ENCODE data around the gene ADD1. TPM values are rescaled to one million over a fixed set of nuclear protein-coding genes. Genes with fewer than 3 reads are reported as not detected.

ADD1 gene
- total RNA-seq, 1 experiment from 2014 or later = 163 TPM

DNA sequence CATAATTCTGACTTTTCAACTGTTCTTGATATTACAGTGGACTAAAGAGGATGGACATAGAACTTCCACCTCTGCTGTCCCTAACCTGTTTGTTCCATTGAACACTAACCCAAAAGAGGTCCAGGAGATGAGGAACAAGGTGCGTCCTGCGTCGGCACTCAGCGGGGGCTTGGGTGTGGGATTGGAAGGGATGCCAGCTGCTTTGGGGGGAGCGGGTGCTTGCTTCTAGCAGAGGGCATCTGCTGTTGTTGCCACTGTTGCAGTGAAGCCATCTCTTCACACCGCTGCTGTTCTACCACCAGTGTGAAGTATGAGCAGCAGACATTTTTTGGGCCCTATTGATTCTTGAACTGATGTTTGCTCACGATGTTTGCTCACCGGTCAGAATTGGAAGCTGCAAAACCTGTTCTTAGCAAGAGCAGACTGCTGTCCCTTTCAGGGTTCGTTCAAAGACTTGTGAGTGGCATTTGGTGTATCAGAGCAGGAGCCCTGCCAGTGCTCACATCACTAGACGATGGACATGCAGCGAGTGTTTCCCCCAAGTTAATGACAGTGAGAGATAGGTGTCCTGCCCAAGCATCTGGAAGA lies 64.2 kb downstream of the ADD1 start:
- H2BK15ac ChIP-seq (ENCODE audit: low read depth, low read length) = no peak overlapping the region
- no peaks in the 10 kb centered on the region for H3K9me3 ChIP-seq (ENCODE audit: control insufficient read depth, low read depth, low read length)

More for the DNA sequence above, 64.2 kb downstream of the ADD1 start:
- no peak overlapping the region for H3K14ac ChIP-seq (ENCODE audit: insufficient read depth, low read length)
- H2AFZ ChIP-seq (ENCODE audit: low read length) = no peak overlapping the region
- no peak overlapping the region for H4K5ac ChIP-seq (ENCODE audit: insufficient read length, low read depth, low read length)
- no peak for DNase-seq
- H3K9me3 Mint-ChIP-seq = no peaks in the 10 kb centered on the region
- H3T11ph ChIP-seq (ENCODE audit: low read length) = no peak overlapping the region
- no peak overlapping the region for H2BK5ac ChIP-seq (ENCODE audit: insufficient read length, low read length)
- no peaks in the 10 kb centered on the region for H3K79me1 ChIP-seq (ENCODE audit: insufficient read depth, low read depth, low read length, poor library complexity, severe bottlenecking)
- H3K4me2 ChIP-seq (ENCODE audit: insufficient read depth, insufficient read length, low read length) = no peak overlapping the region
- no peak overlapping the region for H3K56ac ChIP-seq (ENCODE audit: insufficient read length, low read depth, low read length)
- TF ChIP-seq, protein P1, sequence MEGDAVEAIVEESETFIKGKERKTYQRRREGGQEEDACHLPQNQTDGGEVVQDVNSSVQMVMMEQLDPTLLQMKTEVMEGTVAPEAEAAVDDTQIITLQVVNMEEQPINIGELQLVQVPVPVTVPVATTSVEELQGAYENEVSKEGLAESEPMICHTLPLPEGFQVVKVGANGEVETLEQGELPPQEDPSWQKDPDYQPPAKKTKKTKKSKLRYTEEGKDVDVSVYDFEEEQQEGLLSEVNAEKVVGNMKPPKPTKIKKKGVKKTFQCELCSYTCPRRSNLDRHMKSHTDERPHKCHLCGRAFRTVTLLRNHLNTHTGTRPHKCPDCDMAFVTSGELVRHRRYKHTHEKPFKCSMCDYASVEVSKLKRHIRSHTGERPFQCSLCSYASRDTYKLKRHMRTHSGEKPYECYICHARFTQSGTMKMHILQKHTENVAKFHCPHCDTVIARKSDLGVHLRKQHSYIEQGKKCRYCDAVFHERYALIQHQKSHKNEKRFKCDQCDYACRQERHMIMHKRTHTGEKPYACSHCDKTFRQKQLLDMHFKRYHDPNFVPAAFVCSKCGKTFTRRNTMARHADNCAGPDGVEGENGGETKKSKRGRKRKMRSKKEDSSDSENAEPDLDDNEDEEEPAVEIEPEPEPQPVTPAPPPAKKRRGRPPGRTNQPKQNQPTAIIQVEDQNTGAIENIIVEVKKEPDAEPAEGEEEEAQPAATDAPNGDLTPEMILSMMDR (conservative IDR thresholded peaks at IDR 0.05) = no peak
- H3K27me3 Mint-ChIP-seq (ENCODE audit: low read depth) = no peaks in the 10 kb centered on the region
- no peak overlapping the region for H4K91ac ChIP-seq (ENCODE audit: insufficient read length, low read depth, low read length)
- H3K27me3 ChIP-seq (ENCODE audit: insufficient read depth, low read length) = no peaks in the 10 kb centered on the region
- no peak overlapping the region for H3K27ac ChIP-seq (ENCODE audit: insufficient read length, low read depth, low read length)
- no peaks in the 10 kb centered on the region for H3K23me2 ChIP-seq (ENCODE audit: insufficient read length, low read depth, low read length, poor library complexity, severe bottlenecking)
- H3K4ac ChIP-seq (ENCODE audit: low read depth, low read length) = no peak overlapping the region
- no peak overlapping the region for H2BK20ac ChIP-seq (ENCODE audit: low read depth, low read length, poor library complexity, severe bottlenecking)
- H3K36me3 Mint-ChIP-seq (ENCODE audit: insufficient read depth in 1 of 3, low read depth in 3 of 3) = peaks cover 40 to 92% (median 79%) of the 10 kb centered on the region in 3 experiments; a peak in 6 of 7 replicates
- no peak overlapping the region for H3K27ac Mint-ChIP-seq
- H3K23ac ChIP-seq (ENCODE audit: insufficient read length, low read depth, low read length) = no peak overlapping the region
- no peak overlapping the region for H3K4me3 Mint-ChIP-seq
- no peak overlapping the region for H2BK12ac ChIP-seq (ENCODE audit: insufficient read length, low read depth, low read length)
- H3K79me2 ChIP-seq (ENCODE audit: insufficient read depth, low read length) = no peaks in the 10 kb centered on the region
- no peaks in the 10 kb centered on the region for H4K20me1 ChIP-seq (ENCODE audit: control insufficient read depth, insufficient read depth, insufficient read length)
- H2AK5ac ChIP-seq (ENCODE audit: insufficient read length, low read length) = no peak overlapping the region
- WGBS (ENCODE audit: extremely low coverage, insufficient read length, low lambda C conversion rate) = no CpG with 5 or more reads among the region's 11 CpGs
- H3K9ac ChIP-seq (ENCODE audit: extremely low read depth, insufficient read length, low read length) = no peak overlapping the region
- no peak overlapping the region for H4K8ac ChIP-seq (replicated peaks; ENCODE audit: insufficient read length, low read depth, low read length)
- no peak overlapping the region for H2BK120ac ChIP-seq (ENCODE audit: low read depth, low read length, poor library complexity, severe bottlenecking)
- H3K4me1 Mint-ChIP-seq = no peaks in the 10 kb centered on the region
- no peaks in the 10 kb centered on the region for H3K4me1 ChIP-seq (ENCODE audit: insufficient read depth, low read length)
- H3K18ac ChIP-seq (ENCODE audit: insufficient read length, low read depth, low read length) = no peak overlapping the region
